Kidney (tissue), 14 donors: ENCODE measurements around the gene SLC1A5. TPM values are rescaled to one million over a fixed set of nuclear protein-coding genes. Genes with fewer than 3 reads are reported as not detected.
A peak's percentile ranks its signal among the peaks of the same experiment; 100 is the strongest.

Experiments
- DNase-seq, 5 donors: peaks; one replicate each; pipeline ENCODE4 v3.0.0-alpha.2; 2013 to 2020
- FAIRE-seq: peaks from 2 replicates; lab custom pipeline; 2012; peaks lifted over from hg19 to GRCh38; lab: Jason Lieb, UNC
- H3K27ac ChIP-seq, 2 donors: one replicate each; pipeline ENCODE4 v1.7.0; 2013; ENCODE audit warnings: low read depth in 2 of 2, low read length in 2 of 2, inconsistent platforms in 1 of 2
- H3K27me3 ChIP-seq: one replicate; pipeline ENCODE4 v1.7.1; 2013; ENCODE audit warnings: low read length, inconsistent platforms; ENCODE audit not compliant: control insufficient read depth, insufficient read depth
- H3K36me3 ChIP-seq, 3 donors: one replicate each; pipeline versions ENCODE4 v1.7.0 to v1.7.1; 2013; ENCODE audit warnings: low read length in 3 of 3, control low read depth in 1 of 3, inconsistent platforms in 1 of 3; ENCODE audit not compliant: insufficient read depth in 3 of 3, control insufficient read depth in 2 of 3
- H3K4me1 ChIP-seq, 3 donors: one replicate each; pipeline versions ENCODE4 v1.7.0 to v1.7.1; 2013; ENCODE audit warnings: low read length in 3 of 3, inconsistent platforms in 1 of 3, low read depth in 1 of 3; ENCODE audit not compliant: control insufficient read depth in 2 of 3, insufficient read depth in 2 of 3
- H3K4me3 ChIP-seq, 3 donors: one replicate each; pipeline versions ENCODE4 v1.7.0 to v1.8.1; 2013; ENCODE audit warnings: low read length in 3 of 3, control low read depth in 1 of 3, inconsistent platforms in 1 of 3
- H3K9ac ChIP-seq, 3 donors: one replicate each; pipeline versions ENCODE4 v1.7.0 to v1.7.1; 2013; ENCODE audit warnings: low read length in 3 of 3, control low read depth in 1 of 3, inconsistent platforms in 1 of 3
- H3K9me3 ChIP-seq, 3 donors: one replicate each; pipeline versions ENCODE4 v1.7.0 to v1.7.1; 2013; ENCODE audit warnings: low read length in 3 of 3, control low read depth in 1 of 3, inconsistent platforms in 1 of 3; ENCODE audit not compliant: control insufficient read depth in 2 of 3, insufficient read depth in 1 of 3
- intact Hi-C: fragments of 100-400 bp; cut with DNase I; formaldehyde crosslinking; loops from one replicate; pipeline ENCODE4 v1.11.1; 2022
- polyA plus RNA-seq: library from polyadenylated mRNA; stranded (reverse); fragments of 350-450 nt; fragmentation: Illumina TruSeq; extraction: RNeasy Lipid Tissue Mini Kit (QIAGEN cat#74804); gene quantifications from one replicate; pipeline ENCODE4 v1.2.3, GENCODE V29; 2014; ENCODE audit warnings: low read depth, low replicate concordance; ENCODE audit not compliant: insufficient read depth
- total RNA-seq: library from RNA; stranded (reverse); fragmentation: NEBNext Ultra II Directional; extraction: Animal tissue kit (Norgen Biotek cat#: 25700); gene quantifications from one replicate; pipeline ENCODE4 v1.2.1, GENCODE V29; 2021
- TF ChIP-seq, protein P1 (sequence below): IDR thresholded peaks from 3 replicates; pipeline ENCODE4 v1.5.1; 2012; ENCODE audit warnings: mild to moderate bottlenecking, moderate library complexity, borderline replicate concordance; ENCODE audit not compliant: insufficient read depth; ENCODE audit errors: extremely low read depth
- donor health status: control.
- donor health status: control.
- donor health status: control.
- donor health status: control.
- donor health status: control.
- donor health status: DM: yes; HTN: yes; CAD: no.
- donor health status: Normal renal cell carcinoma (clear cell type).

The SLC1A5 gene
- total and polyA plus RNA-seq, 2 donors from 2014 or later: 42.1 to 93.9 TPM

DNA sequence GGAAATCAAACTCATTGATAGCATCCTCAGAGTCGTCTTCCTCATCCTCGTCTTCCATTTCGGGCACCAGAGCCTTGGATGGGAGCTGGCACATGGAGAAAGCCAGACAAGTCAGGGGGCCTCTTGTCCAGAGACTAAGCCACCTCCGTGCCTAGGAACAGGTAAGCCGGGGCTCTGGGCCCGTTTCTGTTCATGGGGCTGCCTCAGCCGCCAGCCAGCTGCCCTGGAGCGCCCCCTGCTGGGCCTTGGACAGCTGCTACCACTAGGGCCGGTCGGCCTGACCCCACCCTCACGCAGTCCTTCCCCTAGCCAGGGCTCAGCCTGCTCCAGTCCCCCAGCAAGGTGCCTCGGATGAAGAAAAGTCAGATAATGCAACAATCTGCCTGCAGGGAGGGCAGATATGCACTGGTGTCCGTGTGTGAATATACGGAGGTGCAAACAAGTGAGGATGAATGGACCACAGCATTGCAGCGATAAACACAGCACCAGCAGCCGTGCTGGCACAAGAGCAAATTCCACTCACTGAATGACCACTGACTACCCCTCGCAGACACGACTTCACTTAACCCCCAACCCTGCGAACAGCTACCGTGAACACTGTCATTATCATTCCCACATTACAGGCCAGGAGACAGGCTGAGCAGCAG, 59.6 kb downstream of the SLC1A5 start:
- Histone ChIP-seq H3K27me3 (no peaks in the 10 kb centered on the region), H3K9ac (no peak overlapping the region), H3K4me1 (peaks cover 0 to 10% (median 0%) of the 10 kb centered on the region in 3 donors), H3K9me3 (no peaks in the 10 kb centered on the region), H3K36me3 (peaks cover 0 to 61% (median 34%) of the 10 kb centered on the region in 3 donors), H3K27ac (no peak overlapping the region), H3K4me3 (no peak overlapping the region)
- intact Hi-C loops: no loop called here
- TF ChIP-seq, protein P1, sequence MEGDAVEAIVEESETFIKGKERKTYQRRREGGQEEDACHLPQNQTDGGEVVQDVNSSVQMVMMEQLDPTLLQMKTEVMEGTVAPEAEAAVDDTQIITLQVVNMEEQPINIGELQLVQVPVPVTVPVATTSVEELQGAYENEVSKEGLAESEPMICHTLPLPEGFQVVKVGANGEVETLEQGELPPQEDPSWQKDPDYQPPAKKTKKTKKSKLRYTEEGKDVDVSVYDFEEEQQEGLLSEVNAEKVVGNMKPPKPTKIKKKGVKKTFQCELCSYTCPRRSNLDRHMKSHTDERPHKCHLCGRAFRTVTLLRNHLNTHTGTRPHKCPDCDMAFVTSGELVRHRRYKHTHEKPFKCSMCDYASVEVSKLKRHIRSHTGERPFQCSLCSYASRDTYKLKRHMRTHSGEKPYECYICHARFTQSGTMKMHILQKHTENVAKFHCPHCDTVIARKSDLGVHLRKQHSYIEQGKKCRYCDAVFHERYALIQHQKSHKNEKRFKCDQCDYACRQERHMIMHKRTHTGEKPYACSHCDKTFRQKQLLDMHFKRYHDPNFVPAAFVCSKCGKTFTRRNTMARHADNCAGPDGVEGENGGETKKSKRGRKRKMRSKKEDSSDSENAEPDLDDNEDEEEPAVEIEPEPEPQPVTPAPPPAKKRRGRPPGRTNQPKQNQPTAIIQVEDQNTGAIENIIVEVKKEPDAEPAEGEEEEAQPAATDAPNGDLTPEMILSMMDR: peak; percentile 83
- FAIRE-seq: no peak
- peak; percentile 47 to 91 (median 71) for DNase-seq

DNA sequence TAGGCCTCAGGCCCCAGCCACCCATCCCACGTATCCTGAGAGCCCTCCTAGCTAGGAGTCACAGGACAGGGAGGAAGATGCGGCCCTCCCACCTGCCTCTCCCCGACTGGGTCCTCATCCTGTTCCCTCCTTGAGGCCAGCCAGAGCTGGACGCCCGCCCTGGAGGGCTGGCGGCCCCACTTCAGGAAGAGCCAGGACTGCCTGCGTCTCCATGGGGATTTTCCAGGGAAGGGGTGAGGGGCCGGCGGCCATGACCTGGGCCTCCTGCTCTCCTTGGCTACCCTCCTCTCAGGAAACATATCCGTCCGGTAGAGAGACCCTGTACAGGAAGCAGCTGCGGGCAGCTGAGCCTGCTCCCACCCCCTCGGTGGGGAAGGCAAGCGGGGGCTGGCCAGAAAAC, 60.2 kb downstream of the SLC1A5 start:
- FAIRE-seq (no peak), DNase-seq (peak in 3 of 5 donors; percentile 41 to 77 (median 62))

DNA sequence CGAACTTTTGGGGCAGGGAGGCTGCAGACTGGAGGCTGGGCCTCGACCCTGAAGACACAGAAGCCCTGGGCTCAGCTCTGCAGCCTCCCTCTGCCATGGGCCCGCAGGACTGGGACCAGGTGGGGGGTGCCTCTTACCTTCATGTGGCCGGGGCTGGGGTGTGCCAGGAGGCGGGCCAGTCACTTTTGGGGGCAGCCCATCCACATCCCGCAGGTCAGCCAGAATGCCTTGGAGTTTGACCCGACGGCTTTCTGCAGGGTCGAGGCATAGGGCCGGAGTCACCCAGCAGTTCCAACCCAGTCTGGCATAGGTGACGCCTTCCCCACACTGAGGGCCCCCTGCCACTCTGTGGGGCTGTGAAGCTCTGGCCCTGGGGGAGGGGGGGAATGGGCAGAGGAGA, 60.6 kb downstream of the SLC1A5 start:
- peaks cover 0 to 10% (median 0%) of the 10 kb centered on the region in 3 donors for H3K4me1 ChIP-seq
- peaks cover 0 to 61% (median 38%) of the 10 kb centered on the region in 3 donors for H3K36me3 ChIP-seq
- no peak overlapping the region for H3K9ac ChIP-seq
- H3K4me3 ChIP-seq: no peak overlapping the region
- H3K9me3 ChIP-seq: no peaks in the 10 kb centered on the region
- TF ChIP-seq, protein P1: no peak
- FAIRE-seq (no peak), DNase-seq (peak in 2 of 5 donors; percentile 39 to 78)
- intact Hi-C loops: no loop called here
- H3K27me3 ChIP-seq: no peaks in the 10 kb centered on the region
- peak overlapping the region in 1 of 2 donors; percentile 9 for H3K27ac ChIP-seq

More for the DNA sequence above, 60.2 kb downstream of the SLC1A5 start:
- TF ChIP-seq, protein P1: no peak
- intact Hi-C loops: no loop called here
- Histone ChIP-seq H3K27ac (no peak overlapping the region), H3K36me3 (peaks cover 0 to 64% (median 35%) of the 10 kb centered on the region in 3 donors), H3K9ac (peak overlapping the region in 1 of 3 donors; percentile 26), H3K27me3 (no peaks in the 10 kb centered on the region), H3K4me1 (peaks cover 0 to 10% (median 0%) of the 10 kb centered on the region in 3 donors), H3K9me3 (no peaks in the 10 kb centered on the region), H3K4me3 (no peak overlapping the region)
